WI38 (cell line): ENCODE data around the gene SIRT7.
A peak's percentile ranks its signal among the peaks of the same experiment; 100 is the strongest.

Source experiments
- H3K4me3 ChIP-seq: 2 replicates; pipeline ENCODE4 v1.5.1; 2011; ENCODE audit warnings: low read depth, mild to moderate bottlenecking, control low read depth, low read length
- CTCF ChIP-seq: IDR thresholded peaks from 2 replicates; pipeline ENCODE4 v1.5.1; 2012; ENCODE audit warnings: low read depth, mild to moderate bottlenecking, control low read depth, low read length

The SIRT7 gene

GRCh38 chr17:81879121-81879520 is 38.9 kb downstream of the SIRT7 start:
- H3K4me3 ChIP-seq, result no peak overlapping the region
- no peak for TF ChIP-seq CTCF

GRCh38 chr17:81878294-81878693 is 39.7 kb downstream of the SIRT7 start:
- no peak for TF ChIP-seq CTCF
- no peak overlapping the region for H3K4me3 ChIP-seq

- no peak for TF ChIP-seq CTCF
Measured at GRCh38 chr17:81877569-81877968, 40.4 kb downstream of the SIRT7 start.

GRCh38 chr17:81871387-81872230 is 46.4 kb downstream of the SIRT7 start:
- no peak for TF ChIP-seq CTCF
- H3K4me3 ChIP-seq, result peak overlapping the region; percentile 69

More at GRCh38 chr17:81877569-81877968, 40.4 kb downstream of the SIRT7 start:
- no peak overlapping the region for H3K4me3 ChIP-seq

GRCh38 chr17:81870981-81871386 is 47.0 kb downstream of the SIRT7 start, which contains the start of gene ARHGDIA:
ARHGDIA (minus strand) TSS chr17:81871337; CDS start chr17:81869930, 1,407 bp downstream.
- TF ChIP-seq CTCF, result no peak
- peak within 1 kb of the TSS; percentile 73 for H3K4me3 ChIP-seq

GRCh38 chr17:81870131-81870980 is 47.6 kb downstream of the SIRT7 start:
- peak overlapping the region; percentile 73 for H3K4me3 ChIP-seq

More at GRCh38 chr17:81870131-81870980, 47.6 kb downstream of the SIRT7 start:
- no peak for TF ChIP-seq CTCF
